Suprapubic skin (tissue), 4 donors: ENCODE results near the gene SLC2A9. TPM values are rescaled to one million over a fixed set of nuclear protein-coding genes. Genes with fewer than 3 reads are reported as not detected.

Experiments used
- DNase-seq, 2 donors: peaks; one replicate each; pipeline ENCODE4 v3.0.0-alpha.2; 2019; ENCODE audit warnings: low spot score in 2 of 2
- H3K27ac ChIP-seq: fragments of 200-600 bp; sonication (generic); one replicate; pipeline ENCODE4 v1.5.1; 2019
- H3K27me3 ChIP-seq: fragments of 200-600 bp; sonication (generic); one replicate; pipeline ENCODE4 v1.5.1; 2019
- H3K36me3 ChIP-seq: fragments of 200-600 bp; sonication (generic); one replicate; pipeline ENCODE4 v1.5.1; 2019
- H3K4me1 ChIP-seq: fragments of 200-600 bp; sonication (generic); one replicate; pipeline ENCODE4 v1.5.1; 2019
- H3K4me3 ChIP-seq: fragments of 200-600 bp; sonication (generic); one replicate; pipeline ENCODE4 v1.5.1; 2019; ENCODE audit warnings: mild to moderate bottlenecking
- H3K9me3 ChIP-seq: fragments of 200-600 bp; sonication (generic); one replicate; pipeline ENCODE4 v1.5.1; 2019
- EP300 ChIP-seq: sonication (generic); formaldehyde crosslinking; IDR thresholded peaks from one replicate; pipeline ENCODE4 v1.6.1; 2017; ENCODE audit warnings: antibody characterized with exemption
- POLR2A ChIP-seq, 2 donors: fragments of 450-650 bp; IDR thresholded peaks; one replicate each; pipeline ENCODE4 v1.6.1; 2017; ENCODE audit warnings: antibody characterized with exemption in 2 of 2, mild to moderate bottlenecking in 2 of 2, moderate library complexity in 2 of 2
- POLR2AphosphoS5 ChIP-seq, 3 donors: sonication (generic); formaldehyde crosslinking; IDR thresholded peaks; one replicate each; pipeline ENCODE4 v1.6.1; 2017; ENCODE audit warnings: antibody characterized with exemption in 3 of 3
- WGBS: methylation state at CpG from one replicate; pipeline ENCODE4 v1.1.5; 2018; 5-methylcytosine and 5-hydroxymethylcytosine counted together
- total RNA-seq, 4 donors: library from RNA; depleted of rRNA; stranded (reverse); fragments of >200 nt; gene quantifications; one replicate each; pipeline ENCODE4 v1.1.0, GENCODE V29; 2016
- TF ChIP-seq, protein P1 (sequence below), 2 donors: fragments of 200-600 bp in 1 of 2; fragments of 450-650 bp in 1 of 2; sonication (generic) in 1 of 2; IDR thresholded peaks; one replicate each; pipeline ENCODE4 v1.5.1; 2016 to 2019; ENCODE audit warnings: antibody characterized with exemption in 2 of 2, mild to moderate bottlenecking in 1 of 2, moderate library complexity in 1 of 2

SLC2A9 gene
- total RNA-seq, 4 donors from 2014 or later, result 3.5 to 9.2 (median 8.1) TPM

DNA sequence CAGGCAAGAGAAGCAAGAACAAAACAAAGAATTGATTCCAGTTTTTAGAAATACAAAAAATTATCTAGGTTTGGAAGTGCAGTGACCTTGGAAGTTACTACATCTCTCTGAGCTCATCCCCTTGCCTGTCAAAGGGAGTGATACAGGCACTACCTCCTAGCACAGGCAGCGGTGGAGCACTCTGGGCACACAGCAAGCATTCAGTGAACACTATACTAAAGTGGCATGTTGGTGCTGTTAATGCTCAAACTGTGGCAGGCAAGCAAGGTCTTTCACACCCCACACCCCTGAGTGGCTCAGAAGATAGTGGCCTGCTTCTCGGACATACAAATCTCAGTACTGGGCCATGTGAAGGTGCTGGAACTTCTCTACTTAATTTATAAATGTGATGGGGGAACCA is 188.7 kb downstream of the SLC2A9 start:
- WGBS, result 87% methylated on average over 2 of the region's 2 CpGs

DNA sequence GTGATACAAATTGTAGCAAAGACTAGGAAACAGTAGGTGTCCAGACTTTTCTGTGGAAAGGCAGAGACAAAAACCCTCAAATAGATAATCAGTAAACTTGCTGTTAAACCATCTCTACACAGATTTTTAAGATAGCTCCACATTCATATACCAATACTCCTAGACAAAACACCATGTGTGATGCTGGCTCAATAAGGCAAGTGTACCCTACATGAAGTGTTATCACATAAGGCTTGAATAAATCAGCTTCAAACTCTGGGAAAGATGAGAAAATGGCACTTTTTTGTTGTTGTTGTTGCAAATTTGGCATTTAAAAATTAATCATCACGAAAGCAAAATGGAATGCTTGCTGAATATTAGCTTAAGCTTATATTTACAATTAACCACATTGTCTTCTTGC is 194.7 kb downstream of the SLC2A9 start:
- no peaks in the 10 kb centered on the region for H3K4me1 ChIP-seq
- H3K36me3 ChIP-seq, result no peaks in the 10 kb centered on the region
- H3K27me3 ChIP-seq, result no peaks in the 10 kb centered on the region
- TF ChIP-seq POLR2AphosphoS5 (IDR thresholded peaks at IDR 0.05) (no peak), POLR2A (IDR thresholded peaks at IDR 0.05) (no peak), EP300 (no peak)
- TF ChIP-seq, protein P1, sequence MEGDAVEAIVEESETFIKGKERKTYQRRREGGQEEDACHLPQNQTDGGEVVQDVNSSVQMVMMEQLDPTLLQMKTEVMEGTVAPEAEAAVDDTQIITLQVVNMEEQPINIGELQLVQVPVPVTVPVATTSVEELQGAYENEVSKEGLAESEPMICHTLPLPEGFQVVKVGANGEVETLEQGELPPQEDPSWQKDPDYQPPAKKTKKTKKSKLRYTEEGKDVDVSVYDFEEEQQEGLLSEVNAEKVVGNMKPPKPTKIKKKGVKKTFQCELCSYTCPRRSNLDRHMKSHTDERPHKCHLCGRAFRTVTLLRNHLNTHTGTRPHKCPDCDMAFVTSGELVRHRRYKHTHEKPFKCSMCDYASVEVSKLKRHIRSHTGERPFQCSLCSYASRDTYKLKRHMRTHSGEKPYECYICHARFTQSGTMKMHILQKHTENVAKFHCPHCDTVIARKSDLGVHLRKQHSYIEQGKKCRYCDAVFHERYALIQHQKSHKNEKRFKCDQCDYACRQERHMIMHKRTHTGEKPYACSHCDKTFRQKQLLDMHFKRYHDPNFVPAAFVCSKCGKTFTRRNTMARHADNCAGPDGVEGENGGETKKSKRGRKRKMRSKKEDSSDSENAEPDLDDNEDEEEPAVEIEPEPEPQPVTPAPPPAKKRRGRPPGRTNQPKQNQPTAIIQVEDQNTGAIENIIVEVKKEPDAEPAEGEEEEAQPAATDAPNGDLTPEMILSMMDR (IDR thresholded peaks at IDR 0.05), result no peak
- no peak for DNase-seq
- H3K27ac ChIP-seq, result no peak overlapping the region
- H3K4me3 ChIP-seq, result no peak overlapping the region
- WGBS, result 87% methylated on average over 1 of the region's 1 CpG
- no peaks in the 10 kb centered on the region for H3K9me3 ChIP-seq

More for the DNA sequence above, 188.7 kb downstream of the SLC2A9 start:
- Histone ChIP-seq H3K27me3 (no peaks in the 10 kb centered on the region), H3K9me3 (no peaks in the 10 kb centered on the region), H3K4me1 (no peaks in the 10 kb centered on the region), H3K27ac (no peak overlapping the region), H3K4me3 (no peak overlapping the region), H3K36me3 (peaks cover 7% of the 10 kb centered on the region)
- TF ChIP-seq, protein P1 (IDR thresholded peaks at IDR 0.05), result no peak
- TF ChIP-seq POLR2A (IDR thresholded peaks at IDR 0.05), result no peak
- no peak for TF ChIP-seq POLR2AphosphoS5 (IDR thresholded peaks at IDR 0.05)
- no peak for TF ChIP-seq EP300
- DNase-seq, result no peak

DNA sequence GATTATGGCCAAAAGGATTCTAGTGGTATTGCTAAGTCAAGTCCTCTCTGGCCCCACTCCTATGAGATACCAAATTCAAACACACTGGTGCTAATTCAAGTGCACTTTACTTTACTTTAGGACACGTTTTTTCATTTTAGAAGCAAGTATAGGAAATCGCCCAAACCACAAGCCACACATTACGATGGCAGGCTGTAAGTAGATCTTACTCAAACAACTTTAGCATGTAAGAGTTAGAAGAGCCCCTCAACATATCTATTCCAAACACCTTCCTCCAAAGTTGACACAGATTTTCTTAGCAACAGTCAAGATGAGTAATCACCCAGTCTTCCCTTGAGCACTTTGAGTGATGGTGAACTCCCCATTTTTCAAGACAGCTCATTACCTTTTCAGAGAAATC is 196.2 kb downstream of the SLC2A9 start:
- DNase-seq, result no peak
- Histone ChIP-seq H3K27me3 (no peaks in the 10 kb centered on the region), H3K4me3 (no peak overlapping the region), H3K9me3 (no peaks in the 10 kb centered on the region), H3K27ac (no peak overlapping the region), H3K4me1 (no peaks in the 10 kb centered on the region), H3K36me3 (no peaks in the 10 kb centered on the region)
- 82% methylated on average over 3 of the region's 3 CpGs for WGBS
- TF ChIP-seq POLR2AphosphoS5 (IDR thresholded peaks at IDR 0.05) (no peak), POLR2A (IDR thresholded peaks at IDR 0.05) (no peak), EP300 (no peak)
- TF ChIP-seq, protein P1 (IDR thresholded peaks at IDR 0.05), result no peak

DNA sequence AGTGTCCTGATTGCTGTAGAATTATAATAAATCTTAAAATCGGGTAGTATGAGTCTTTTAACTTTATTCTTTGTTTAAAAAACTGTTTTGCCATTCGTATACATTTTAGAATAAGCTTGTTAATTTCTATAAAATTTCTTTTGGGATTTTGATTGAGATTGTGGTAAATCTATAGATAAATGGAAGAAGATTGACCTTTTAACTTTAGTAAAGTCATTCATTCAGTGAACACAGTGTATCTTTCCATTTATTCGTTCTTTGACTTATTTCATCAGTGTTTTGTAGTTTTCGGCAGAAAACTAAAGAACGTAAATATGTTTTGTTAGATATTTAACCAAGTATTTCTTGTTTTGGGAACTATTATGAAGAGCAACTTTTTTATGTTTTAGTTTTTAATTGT is 201.0 kb downstream of the SLC2A9 start:
- Histone ChIP-seq H3K9me3 (no peaks in the 10 kb centered on the region), H3K4me1 (no peaks in the 10 kb centered on the region), H3K36me3 (no peaks in the 10 kb centered on the region), H3K4me3 (no peak overlapping the region), H3K27me3 (no peaks in the 10 kb centered on the region), H3K27ac (no peak overlapping the region)
- no peak for DNase-seq
- TF ChIP-seq EP300 (no peak), POLR2A (IDR thresholded peaks at IDR 0.05) (no peak), POLR2AphosphoS5 (IDR thresholded peaks at IDR 0.05) (no peak)
- TF ChIP-seq, protein P1 (IDR thresholded peaks at IDR 0.05), result no peak
- WGBS, result 76% methylated on average over 5 of the region's 5 CpGs

DNA sequence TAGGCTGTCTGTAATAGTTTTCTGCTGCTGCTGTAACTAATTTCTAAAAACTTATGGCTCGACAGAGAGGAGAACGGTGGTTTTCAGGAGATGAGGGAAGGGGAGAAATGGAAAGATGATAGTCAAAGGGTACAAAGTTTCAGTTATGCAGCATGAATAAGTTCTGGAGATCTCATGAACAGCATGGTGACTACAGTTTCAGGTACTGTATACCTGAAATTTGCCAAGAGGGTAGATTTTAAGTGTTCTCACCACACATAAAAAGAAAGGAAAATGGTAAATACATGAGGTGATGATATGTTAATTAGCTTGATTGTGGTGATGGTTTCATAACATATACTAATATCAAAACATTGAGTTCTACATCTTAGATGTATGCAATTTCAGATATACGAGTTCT is 205.0 kb downstream of the SLC2A9 start:
- 89% methylated on average over 3 of the region's 3 CpGs for WGBS
- H3K4me3 ChIP-seq, result no peak overlapping the region
- H3K4me1 ChIP-seq, result peaks cover 8% of the 10 kb centered on the region
- no peak overlapping the region for H3K27ac ChIP-seq
- no peak for TF ChIP-seq POLR2AphosphoS5 (IDR thresholded peaks at IDR 0.05)
- TF ChIP-seq EP300, result no peak
- TF ChIP-seq, protein P1 (IDR thresholded peaks at IDR 0.05), result no peak
- TF ChIP-seq POLR2A (IDR thresholded peaks at IDR 0.05), result no peak
- DNase-seq, result no peak
- no peaks in the 10 kb centered on the region for H3K27me3 ChIP-seq
- H3K36me3 ChIP-seq, result no peaks in the 10 kb centered on the region
- H3K9me3 ChIP-seq, result no peaks in the 10 kb centered on the region
